Neural cell (in vitro differentiated cells): ENCODE data around the gene TXNL1. TPM values are rescaled to one million over a fixed set of nuclear protein-coding genes. Genes with fewer than 3 reads are reported as not detected.
"Not testable (repeated sequence)": the region's sequence is repeated elsewhere in the genome, so short reads cannot be mapped to it uniquely, and the experiment has no call there.

Source experiments
- H2AFZ ChIP-seq: fragments of 200-600, 300-800 bp; sonication (generic), shearing (Covaris generic); 2 replicates; pipeline ENCODE4 v1.6.0; 2014; ENCODE audit warnings: low read depth, mild to moderate bottlenecking, antibody characterized with exemption, low read length, moderate library complexity
- H3F3A ChIP-seq: fragments of 200-600 bp; shearing (Covaris generic); 2 replicates; pipeline ENCODE4 v1.6.1; 2016; ENCODE audit warnings: mild to moderate bottlenecking, moderate library complexity, mixed read lengths, antibody characterized with exemption, low read length; ENCODE audit not compliant: insufficient read depth, poor library complexity, severe bottlenecking
- H3K27ac ChIP-seq: fragments of 200-600, 300-800 bp; sonication (generic), shearing (Covaris generic); 2 replicates; pipeline ENCODE4 v1.5.1; 2014; ENCODE audit warnings: mild to moderate bottlenecking, low read length, moderate library complexity
- H3K27me3 ChIP-seq: fragments of 300-800, 200-600 bp; sonication (generic), shearing (Covaris generic); 2 replicates; pipeline ENCODE4 v1.6.0; 2014; ENCODE audit warnings: mild to moderate bottlenecking, low read depth, low read length, moderate library complexity; ENCODE audit not compliant: insufficient read depth
- H3K36me3 ChIP-seq: fragments of 300-800, 200-600 bp; sonication (generic), shearing (Covaris generic); 2 replicates; pipeline ENCODE4 v1.5.1; 2014; ENCODE audit warnings: mild to moderate bottlenecking, antibody characterized with exemption, low read length, moderate library complexity; ENCODE audit not compliant: insufficient read depth
- H3K4me2 ChIP-seq: fragments of 300-800, 200-600 bp; sonication (generic), shearing (Covaris generic); 2 replicates; pipeline ENCODE4 v1.6.0; 2014; ENCODE audit warnings: mild to moderate bottlenecking, low read length
- H3K4me3 ChIP-seq: fragments of 300-800, 200-600 bp; sonication (generic), shearing (Covaris generic); 2 replicates; pipeline ENCODE4 v1.5.1; 2014; ENCODE audit warnings: mild to moderate bottlenecking, low read length, moderate library complexity
- H3K79me2 ChIP-seq: fragments of 200-600 bp; shearing (Covaris generic); replicated peaks from 2 replicates; pipeline ENCODE4 v1.6.0; 2014; ENCODE audit warnings: mild to moderate bottlenecking, low read length, moderate library complexity; ENCODE audit not compliant: insufficient read depth
- H3K9ac ChIP-seq: fragments of 300-800, 200-600 bp; sonication (generic), shearing (Covaris generic); 2 replicates; pipeline ENCODE4 v1.6.1; 2016; ENCODE audit warnings: mild to moderate bottlenecking, low read length, mixed read lengths
- H3K9me2 ChIP-seq: fragments of 200-600 bp; shearing (Covaris generic); 2 replicates; pipeline ENCODE4 v1.6.1; 2016; ENCODE audit warnings: mild to moderate bottlenecking, low read length, mixed read lengths; ENCODE audit not compliant: insufficient read depth
- H3K9me3 ChIP-seq: fragments of 200-600, 300-800 bp; sonication (generic), shearing (Covaris generic); 2 replicates; pipeline ENCODE4 v1.6.1; 2016; ENCODE audit warnings: mild to moderate bottlenecking, mixed run types, low read length, moderate library complexity, mixed read lengths
- H4K20me1 ChIP-seq: fragments of 200-600 bp; shearing (Covaris generic); 2 replicates; pipeline ENCODE4 v1.6.1; 2016; ENCODE audit warnings: mild to moderate bottlenecking, mixed run types; ENCODE audit not compliant: insufficient read depth
- CTCF ChIP-seq: fragments of 450-650 bp; IDR thresholded peaks from 2 replicates; pipeline ENCODE4 v1.5.1; 2014; ENCODE audit warnings: antibody characterized with exemption, mild to moderate bottlenecking, moderate library complexity; ENCODE audit not compliant: poor library complexity, severe bottlenecking
- MXI1 ChIP-seq: fragments of 450-650 bp; conservative IDR thresholded peaks from 2 replicates; pipeline ENCODE4 v1.6.1; 2014; ENCODE audit warnings: antibody characterized with exemption, mild to moderate bottlenecking; ENCODE audit not compliant: poor library complexity, severe bottlenecking
- POLR2AphosphoS5 ChIP-seq: IDR thresholded peaks from 2 replicates; pipeline ENCODE4 v1.6.1; 2012
- RAD21 ChIP-seq: fragments of 450-650 bp; conservative IDR thresholded peaks from 2 replicates; pipeline ENCODE4 v1.6.1; 2014; ENCODE audit warnings: antibody characterized with exemption, mild to moderate bottlenecking, moderate library complexity
- REST ChIP-seq: IDR thresholded peaks from 2 replicates; pipeline ENCODE4 v1.6.1; 2012; ENCODE audit warnings: borderline replicate concordance
- TAF1 ChIP-seq: IDR thresholded peaks from 2 replicates; pipeline ENCODE4 v1.6.1; 2012; ENCODE audit warnings: low read depth
- polyA plus RNA-seq: library from polyadenylated mRNA; depleted of rRNA; stranded (reverse); fragments of >200 nt; gene quantifications from 2 replicates; pipeline ENCODE4 v1.2.3, GENCODE V29; 2014

The TXNL1 gene
- polyA plus RNA-seq, 1 donor from 2014 or later, result 84.7 TPM

- Histone ChIP-seq H3K9me3 (no peaks in the 10 kb centered on the region), H3K79me2 (no peaks in the 10 kb centered on the region), H3K36me3 (no peaks in the 10 kb centered on the region), H3K9ac (no peak overlapping the region), H2AFZ (no peak overlapping the region), H3K4me3 (no peak overlapping the region), H4K20me1 (no peaks in the 10 kb centered on the region), H3K9me2 (no peaks in the 10 kb centered on the region), H3K4me2 (no peak overlapping the region), H3F3A (no peaks in the 10 kb centered on the region), H3K27ac (no peak overlapping the region), H3K27me3 (no peaks in the 10 kb centered on the region)
- TF ChIP-seq TAF1 (no peak), RAD21 (no peak), REST (no peak), CTCF (no peak), MXI1 (no peak), POLR2AphosphoS5 (no peak)
These were observed 63.5 kb downstream of the TXNL1 start for GRCh38 chr18:56574861-56575260.

- not testable (repeated sequence) for H3K4me2 ChIP-seq, H4K20me1 ChIP-seq, H3K36me3 ChIP-seq, H3F3A ChIP-seq, H3K27ac ChIP-seq, H3K9ac ChIP-seq, H2AFZ ChIP-seq, H3K79me2 ChIP-seq, H3K9me3 ChIP-seq, H3K27me3 ChIP-seq, H3K4me3 ChIP-seq, H3K9me2 ChIP-seq
These were observed 66.1 kb downstream of the TXNL1 start for GRCh38 chr18:56572267-56572666.

GRCh38 chr18:56570978-56571377, 67.4 kb downstream of the TXNL1 start:
- no peak overlapping the region for H3K4me2 ChIP-seq
- H3K9me3 ChIP-seq, result no peaks in the 10 kb centered on the region
- no peak overlapping the region for H3K27ac ChIP-seq
- no peaks in the 10 kb centered on the region for H3K9me2 ChIP-seq
- H3K79me2 ChIP-seq, result no peaks in the 10 kb centered on the region
- no peak overlapping the region for H3K4me3 ChIP-seq
- H2AFZ ChIP-seq, result no peak overlapping the region
- H4K20me1 ChIP-seq, result no peaks in the 10 kb centered on the region
- no peaks in the 10 kb centered on the region for H3F3A ChIP-seq
- TF ChIP-seq CTCF, result no peak
- no peaks in the 10 kb centered on the region for H3K36me3 ChIP-seq
- no peak overlapping the region for H3K9ac ChIP-seq
- no peaks in the 10 kb centered on the region for H3K27me3 ChIP-seq
